Measurements from ENCODE around the gene ID2. TPM values are rescaled to one million over a fixed set of nuclear protein-coding genes. Genes with fewer than 3 reads are reported as not detected.
A peak's percentile ranks its signal among the peaks of the same experiment; 100 is the strongest.

The ID2 gene
- total RNA-seq, 1 experiment from 2014 or later = 119 TPM

DNA sequence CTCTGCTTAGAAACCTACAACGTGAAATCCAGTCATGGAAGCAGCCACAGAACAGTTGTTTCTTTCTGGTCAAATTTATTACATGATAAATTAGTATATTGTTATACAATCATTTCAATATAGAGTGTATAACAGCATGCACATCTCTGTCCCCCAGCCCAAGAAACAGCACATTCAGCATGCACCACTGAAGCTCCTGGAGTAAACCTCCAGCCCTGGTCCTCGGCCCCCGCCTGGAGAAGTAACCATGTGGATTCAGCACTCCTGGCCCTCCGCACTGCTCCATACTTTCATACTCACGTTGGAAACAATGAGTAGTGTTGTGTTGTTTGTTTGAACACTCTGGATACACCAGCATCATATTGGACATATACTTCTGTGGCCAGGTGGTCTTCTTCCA lies 15.3 kb upstream of the ID2 start:
- no peak for DNase-seq (ENCODE audit: extremely low read depth, low read depth)

DNA sequence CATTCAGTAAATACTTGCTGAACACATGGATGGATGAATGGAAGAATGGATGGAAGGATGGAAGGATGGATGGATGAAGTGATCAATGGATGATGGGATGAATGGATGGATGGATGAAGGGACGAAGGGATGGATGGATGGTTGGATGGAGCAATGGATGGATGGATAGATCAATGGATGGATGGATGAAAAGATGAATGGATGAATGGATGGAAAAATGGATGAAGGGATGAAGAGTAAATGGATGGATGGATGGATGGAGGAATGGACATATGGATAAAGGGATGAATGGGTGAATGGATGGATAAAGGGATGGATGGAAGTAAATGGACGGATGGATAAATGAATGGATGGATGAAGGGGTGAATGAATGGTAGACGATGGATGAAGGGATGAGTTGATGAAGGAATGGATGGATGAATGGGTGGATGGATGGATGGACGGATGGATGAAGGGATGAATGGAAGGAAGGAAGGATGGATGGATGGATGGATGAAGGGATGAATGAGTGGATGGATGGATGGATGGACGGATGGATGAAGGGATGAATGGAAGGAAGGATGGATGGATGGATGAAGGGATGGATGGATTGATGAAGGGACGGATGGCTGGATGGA lies 13.9 kb upstream of the ID2 start:
- no peak for DNase-seq (ENCODE audit: extremely low read depth, low read depth)

DNA sequence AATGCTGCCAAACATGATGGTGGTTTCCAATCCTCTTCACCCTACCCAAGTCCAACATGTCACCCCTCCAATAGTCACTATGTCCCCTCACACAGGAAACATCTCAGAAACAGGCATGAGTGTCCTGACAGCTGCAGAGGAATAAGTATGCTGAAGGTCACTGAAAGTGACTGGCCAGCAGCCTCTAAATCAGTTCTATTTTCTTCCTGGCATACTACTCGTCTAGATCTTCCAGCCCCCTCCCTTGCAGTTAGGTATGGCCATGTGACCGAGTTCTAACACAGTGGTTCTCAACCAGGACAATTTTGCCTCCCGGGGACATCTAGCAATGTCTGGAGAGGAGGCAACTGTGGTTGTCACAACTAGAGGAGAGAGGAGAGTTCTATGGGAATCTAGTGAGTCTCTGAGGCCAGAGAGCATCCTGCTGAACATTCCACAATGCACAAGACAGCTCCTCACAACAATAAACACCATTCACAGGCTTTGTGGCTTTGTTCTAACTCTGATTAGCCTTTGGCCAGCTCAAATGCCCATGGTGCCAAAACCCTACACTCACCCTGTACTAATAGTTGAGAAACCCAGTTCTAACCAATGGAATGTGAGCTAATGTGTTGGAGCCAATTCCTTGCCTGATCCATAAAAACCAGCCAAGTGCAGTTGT lies 12.6 kb upstream of the ID2 start:
- no peak for DNase-seq (ENCODE audit: extremely low read depth, low read depth)

DNA sequence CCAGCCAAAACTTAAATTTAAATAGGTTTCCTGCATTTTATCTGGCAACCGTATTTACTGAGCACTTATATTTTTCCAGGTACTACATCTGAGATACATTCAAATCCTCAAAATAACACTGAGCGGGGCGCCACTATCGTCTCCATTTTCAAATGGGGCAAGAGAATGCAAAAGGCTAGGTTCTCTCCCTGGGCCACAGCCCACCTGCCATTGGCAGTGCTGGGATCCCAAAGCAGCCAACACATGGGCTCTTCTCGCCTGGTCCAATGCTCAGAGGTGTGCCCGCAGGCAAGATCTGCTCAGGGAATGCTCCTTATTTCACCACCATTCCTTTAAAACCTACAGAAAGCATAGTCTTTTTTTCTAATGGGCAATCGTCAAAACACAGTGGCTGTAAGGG lies 11.3 kb upstream of the ID2 start:
- no peak for DNase-seq (ENCODE audit: extremely low read depth, low read depth)

DNA sequence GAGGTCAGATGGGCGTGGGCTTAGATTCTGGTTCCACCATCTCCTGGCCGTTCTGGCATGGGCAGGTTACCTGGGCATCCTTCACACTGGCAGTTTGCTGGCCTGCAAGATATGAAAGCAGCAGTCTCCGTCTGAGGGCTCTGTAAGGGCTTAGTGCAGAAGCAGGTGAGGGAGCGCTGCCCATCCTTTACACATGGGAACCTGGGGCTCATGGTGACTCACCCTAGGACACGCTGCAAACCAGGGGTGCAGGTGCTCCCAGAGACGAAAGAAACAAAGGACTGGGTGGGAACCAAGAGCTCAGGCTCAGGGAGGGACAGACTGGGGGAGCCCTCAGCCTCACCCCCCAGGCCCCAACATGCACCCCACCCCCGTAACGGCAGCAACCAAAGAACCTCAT lies 10.7 kb upstream of the ID2 start:
- no peak for DNase-seq (ENCODE audit: extremely low read depth, low read depth)

DNA sequence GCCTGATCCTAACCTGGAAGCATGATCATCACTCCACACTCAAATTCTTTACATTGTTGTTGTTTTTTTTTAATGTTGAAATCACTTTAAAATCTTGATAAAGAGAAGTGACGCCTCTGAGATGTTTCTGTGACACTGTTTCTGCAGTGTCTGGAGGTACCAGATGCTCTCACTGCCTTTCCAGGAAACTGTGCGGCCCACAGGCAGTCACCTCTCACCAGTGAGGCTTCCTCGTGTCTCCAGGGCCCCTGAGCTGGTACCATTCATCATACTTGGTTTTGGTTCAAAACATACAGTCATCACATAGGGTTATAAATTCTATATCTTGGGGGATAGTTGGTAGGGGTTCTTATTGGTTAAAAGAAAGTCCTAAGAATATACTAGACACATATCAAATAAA lies 10.1 kb upstream of the ID2 start:
- no peak for DNase-seq (ENCODE audit: extremely low read depth, low read depth)

DNA sequence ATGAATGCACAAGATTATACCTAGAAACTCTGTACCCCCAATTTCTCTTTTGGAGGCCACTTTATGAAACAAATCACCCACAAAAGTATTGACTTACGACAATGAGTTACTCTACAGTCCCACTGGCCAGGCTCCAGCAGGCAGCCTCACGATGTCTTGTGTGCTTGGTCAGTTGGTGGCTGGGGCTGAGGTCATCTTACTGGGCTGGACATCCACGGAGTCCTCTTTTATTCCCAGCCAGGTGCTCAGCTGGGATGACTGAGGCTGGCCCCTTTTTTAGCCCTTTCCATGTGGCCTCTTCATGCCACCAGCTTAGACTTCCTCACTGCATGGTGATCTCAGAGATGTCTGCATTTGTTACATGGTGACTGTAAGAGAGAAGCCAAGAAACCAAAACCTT lies 8.9 kb upstream of the ID2 start:
- no peak for DNase-seq (ENCODE audit: extremely low read depth, low read depth)

DNA sequence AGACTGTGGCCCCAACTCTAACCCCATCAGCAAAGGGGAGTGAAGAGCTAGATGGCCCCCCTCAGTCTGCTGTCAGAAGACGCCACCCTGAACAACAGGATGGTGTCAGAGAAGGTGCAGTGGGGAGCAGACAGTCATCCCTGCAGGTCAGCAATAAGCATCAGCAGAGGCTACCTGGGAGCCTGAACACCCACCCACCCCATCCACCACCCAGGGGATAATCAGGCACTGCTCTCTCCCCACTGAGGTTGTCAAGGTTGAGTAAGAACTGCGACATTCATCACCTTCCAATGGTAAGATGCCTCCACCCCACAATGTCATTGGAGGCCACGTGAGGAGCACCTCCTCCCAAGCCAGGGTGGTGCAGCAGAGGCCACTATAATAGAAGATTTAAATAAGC lies 8.5 kb upstream of the ID2 start:
- DNase-seq (ENCODE audit: extremely low read depth, low read depth) = no peak

DNA sequence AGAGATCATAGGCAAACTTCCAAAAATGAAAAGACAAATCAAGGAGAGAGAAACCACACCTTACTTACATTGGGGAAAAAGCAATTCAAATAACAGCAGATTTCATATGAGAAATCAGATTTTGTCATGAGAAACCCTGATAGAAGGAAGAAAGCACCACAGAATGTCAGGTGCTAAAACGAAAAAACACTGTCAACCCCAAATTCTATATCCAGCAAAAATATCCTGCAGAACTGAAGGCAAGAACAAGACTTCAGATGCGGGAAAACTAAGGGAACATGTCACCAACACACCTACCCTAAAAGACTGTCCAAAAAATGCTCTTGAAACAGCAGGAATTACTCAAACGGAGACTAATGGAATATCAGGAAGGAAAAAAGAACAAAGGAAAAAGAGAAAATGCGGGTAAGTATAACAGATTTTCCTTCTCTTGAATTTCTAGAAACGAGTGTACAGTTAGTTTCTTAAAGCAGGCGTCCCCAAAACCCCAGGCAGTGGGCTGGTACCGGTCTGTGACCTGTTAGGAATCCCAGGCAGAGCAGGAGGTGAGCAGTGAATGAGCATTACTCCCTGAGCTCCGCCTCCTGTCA lies 7.3 kb upstream of the ID2 start:
- no peak for DNase-seq (ENCODE audit: extremely low read depth, low read depth)

DNA sequence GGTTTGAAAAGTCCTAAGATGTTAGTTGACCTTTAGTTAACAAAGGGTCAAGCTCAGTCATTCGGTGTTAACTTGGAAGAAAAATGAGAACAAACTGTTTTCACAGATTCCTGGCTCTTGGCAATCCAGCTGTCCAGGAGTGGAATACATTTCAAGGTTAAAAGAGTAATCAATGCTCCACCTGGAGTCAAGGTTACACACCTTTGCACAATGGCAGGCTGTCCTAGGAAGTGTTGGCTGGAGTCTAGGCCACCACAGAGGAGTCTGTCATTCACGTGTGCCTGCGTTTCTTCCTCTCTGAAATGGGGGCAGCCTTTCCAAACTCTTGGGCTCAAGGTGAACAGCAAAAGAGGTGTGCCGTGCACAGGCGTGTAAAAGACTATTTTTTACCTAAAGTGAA lies 6.3 kb upstream of the ID2 start:
- no peak for DNase-seq (ENCODE audit: extremely low read depth, low read depth)

DNA sequence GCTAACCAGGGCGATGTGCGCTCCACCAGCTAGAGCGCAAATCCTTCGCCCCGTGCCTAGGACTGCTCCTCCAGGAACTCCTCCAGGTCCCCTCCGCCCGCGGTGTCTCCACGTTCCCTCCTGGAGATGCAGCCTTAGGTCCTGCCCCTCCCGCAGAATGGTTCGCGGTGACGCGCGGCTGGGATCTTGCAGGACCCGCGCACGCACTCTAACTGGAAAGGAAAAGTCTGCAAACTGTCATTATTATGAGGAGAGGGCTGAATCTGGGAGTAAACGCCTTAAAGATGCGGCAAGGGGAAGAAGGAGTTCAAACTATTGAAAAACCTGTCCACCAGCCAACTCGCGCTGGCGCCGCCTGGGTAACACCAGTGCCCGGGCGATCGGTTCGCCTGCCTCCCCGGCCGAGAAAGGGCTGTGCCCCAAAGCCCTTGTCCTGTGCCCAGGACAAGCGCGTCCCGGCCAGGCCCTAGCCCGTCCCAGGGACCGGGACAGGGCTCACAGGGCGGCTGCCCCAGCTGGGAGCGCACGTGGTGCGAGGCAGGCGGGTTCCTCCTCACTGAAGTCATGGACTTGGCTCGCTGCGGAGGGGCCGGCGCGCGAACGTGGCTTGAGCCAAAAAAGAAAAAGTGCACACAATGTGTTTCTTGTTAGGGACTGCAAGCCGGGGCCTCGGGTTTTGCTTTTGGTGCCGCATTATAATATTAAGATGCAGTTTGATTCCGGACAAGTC lies 5.5 kb upstream of the ID2 start:
- DNase-seq (ENCODE audit: extremely low read depth, low read depth) = no peak

DNA sequence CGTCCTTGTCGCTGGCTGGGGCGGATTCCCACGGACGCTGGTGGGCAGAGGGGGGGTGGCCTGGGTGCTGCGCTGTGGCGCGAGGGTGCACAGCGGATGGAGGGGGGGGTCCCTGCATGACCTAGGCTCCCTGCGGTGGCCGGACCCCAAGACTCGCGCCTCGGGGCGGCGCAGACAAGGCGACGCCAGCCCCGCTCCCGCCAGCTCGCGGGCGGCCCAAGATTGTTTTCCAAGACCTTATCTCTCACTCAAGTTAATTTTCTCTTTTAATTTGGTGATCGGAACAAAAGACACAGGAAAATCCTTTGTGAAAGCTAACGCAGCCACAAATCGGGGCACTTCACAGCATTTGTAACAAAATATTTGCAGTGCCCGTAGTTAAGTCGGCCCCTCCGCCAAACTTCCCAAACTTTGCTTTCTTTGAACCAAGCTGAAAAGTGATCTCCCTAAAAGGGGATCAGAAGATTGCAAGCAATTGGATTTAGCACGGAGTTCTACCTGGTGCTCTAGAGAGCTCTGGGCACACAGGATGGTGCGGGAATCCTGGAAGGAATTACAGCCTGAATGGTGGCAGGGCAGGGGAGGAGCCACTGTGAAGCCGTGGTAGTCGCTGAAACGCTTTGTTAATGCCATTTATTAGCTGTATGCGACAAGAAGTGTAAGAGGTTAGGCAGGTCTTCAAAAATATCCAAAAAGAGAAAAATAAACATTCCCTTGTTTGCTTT lies 4.8 kb upstream of the ID2 start:
- no peak for DNase-seq (ENCODE audit: extremely low read depth, low read depth)

DNA sequence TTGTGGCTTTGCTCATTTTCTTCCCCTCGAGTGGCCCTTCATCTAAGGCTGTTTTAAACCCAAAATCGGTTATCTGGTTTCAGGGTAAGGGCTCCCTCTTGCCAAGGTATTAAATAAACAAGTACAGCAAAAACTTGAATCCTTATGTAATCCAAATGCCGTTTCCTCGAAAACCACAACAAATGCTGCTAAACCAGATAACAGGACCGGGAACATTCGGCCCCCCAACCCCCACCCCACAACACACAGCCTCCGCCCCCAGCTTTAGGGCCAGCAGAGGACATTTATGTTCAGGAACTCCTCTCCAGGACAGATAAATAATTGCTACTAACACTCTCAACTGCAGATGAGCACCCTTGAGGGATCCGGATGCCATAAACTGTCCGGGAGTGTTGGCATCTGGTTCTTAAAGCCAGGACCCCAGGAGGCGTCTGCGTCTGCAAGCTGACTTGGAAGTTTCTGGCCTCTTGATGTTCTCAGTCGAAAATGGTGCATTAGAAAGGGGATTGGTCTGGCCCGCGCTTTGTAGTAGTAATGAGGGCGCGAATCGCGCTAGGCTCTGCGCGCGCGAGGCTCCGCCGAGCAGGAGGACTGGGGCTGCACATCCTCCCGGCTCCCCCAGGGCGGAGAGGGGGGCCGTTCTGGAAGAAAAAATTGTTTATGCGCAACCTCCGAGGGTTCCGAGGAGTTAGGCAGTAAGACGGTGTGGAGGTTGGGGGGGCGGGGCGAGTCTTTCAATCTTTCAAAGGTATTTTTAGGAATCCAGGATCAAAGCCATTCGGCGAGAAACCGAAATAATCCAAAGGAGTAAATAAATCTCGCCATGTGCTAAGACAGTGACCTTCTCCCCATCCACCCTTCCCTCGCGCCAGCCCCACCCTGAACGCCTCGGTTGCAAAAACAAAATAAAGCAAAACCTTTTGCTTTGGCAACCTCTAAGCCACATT lies 3.9 kb upstream of the ID2 start:
- peak; percentile 25 for DNase-seq (ENCODE audit: extremely low read depth, low read depth)

DNA sequence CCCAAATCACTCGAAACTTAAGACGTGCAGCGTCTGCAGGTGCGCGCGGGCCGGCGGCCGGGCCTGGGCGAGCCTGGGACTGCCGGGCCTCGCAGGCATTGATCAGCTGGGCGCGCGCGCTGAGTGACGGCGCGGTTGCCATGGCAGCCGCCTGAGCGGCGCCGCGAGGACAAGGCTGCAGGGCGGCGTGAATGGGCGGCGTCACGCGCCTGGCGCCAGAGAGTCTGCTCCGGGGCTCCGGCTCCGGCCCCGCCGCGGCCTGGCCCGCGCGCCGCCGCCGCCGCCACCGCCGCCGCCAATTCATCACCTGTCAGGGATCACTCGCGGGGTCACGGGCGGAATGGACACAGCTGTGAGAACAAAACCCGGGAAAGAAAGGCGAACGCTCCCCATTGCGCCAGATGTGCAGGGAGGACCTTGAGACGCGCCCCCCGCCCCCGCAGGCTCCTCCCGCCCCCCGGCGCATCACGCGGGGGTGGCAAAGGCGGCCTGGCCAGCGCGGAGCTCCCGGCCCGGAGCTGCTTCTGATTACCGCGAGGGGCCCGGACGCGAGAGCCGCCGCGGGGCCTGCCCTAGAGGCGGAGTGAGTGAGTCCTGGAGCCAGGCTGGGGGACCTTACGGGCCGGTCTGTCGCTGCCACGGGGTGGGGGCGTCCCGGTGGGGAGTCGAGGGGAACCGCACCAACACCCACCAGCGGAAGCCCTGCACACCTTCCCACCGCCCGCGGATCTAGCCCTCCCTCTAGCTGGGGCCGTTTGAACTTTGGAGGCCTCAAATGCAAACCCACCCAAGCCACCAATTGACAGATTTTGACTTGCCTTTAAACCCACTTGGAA lies 2.9 kb upstream of the ID2 start:
- DNase-seq (ENCODE audit: extremely low read depth, low read depth) = peak; percentile 91

DNA sequence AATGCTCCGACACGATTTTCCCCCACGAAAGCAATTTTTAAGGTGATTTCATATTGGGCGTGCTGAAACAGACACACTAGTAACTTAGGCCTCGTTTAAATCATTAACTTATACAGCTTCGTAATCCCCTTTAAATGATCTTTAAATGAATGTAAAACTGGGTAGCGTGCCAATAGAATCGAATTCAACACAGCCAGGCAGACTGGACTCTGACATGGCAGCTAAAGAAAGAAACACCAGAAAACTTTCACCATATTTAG lies 2.4 kb upstream of the ID2 start:
- no peak for DNase-seq (ENCODE audit: extremely low read depth, low read depth)

DNA sequence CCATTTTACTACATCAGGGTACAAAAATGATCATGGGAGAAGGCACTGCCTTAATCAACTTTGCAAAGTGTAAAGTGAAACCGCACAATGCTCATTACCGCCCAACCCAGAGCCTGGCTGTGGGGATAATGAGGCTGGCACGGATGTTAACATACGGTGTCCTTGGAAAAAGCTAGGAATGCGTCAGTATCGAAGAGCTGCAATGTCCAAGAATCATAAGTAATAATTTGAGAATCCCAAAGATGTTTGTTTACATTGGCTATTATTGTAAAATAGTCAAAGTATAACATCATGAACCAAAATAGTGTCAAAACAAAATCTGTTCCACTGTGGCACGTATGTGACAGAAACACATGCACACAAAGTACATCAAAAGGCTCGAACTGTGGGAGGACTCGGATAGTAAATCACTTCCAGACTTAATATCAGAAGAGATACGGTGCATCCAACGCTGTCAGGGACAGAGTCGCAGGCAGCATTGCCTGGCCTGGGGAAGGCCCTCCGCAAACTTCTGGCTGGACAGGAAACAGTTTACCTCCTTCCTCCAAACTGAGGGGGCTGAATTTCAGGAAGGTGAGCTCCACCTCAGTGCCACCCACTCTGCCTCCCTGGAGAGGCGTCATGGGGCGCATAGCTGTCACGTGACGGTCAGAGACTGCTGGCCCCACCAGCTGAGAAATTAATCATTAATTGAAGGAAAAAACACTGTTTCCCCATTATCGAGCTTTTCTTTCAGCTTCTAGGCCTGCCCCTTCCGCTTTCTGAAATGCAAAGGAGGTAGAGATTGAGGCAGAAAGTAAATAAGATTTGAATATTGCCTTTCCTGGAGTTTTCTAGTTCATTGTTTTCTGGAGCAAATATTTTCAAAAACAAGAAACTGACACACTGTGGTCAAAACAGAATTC lies 1.8 kb upstream of the ID2 start:
- peak; percentile 82 for DNase-seq (ENCODE audit: extremely low read depth, low read depth)

DNA sequence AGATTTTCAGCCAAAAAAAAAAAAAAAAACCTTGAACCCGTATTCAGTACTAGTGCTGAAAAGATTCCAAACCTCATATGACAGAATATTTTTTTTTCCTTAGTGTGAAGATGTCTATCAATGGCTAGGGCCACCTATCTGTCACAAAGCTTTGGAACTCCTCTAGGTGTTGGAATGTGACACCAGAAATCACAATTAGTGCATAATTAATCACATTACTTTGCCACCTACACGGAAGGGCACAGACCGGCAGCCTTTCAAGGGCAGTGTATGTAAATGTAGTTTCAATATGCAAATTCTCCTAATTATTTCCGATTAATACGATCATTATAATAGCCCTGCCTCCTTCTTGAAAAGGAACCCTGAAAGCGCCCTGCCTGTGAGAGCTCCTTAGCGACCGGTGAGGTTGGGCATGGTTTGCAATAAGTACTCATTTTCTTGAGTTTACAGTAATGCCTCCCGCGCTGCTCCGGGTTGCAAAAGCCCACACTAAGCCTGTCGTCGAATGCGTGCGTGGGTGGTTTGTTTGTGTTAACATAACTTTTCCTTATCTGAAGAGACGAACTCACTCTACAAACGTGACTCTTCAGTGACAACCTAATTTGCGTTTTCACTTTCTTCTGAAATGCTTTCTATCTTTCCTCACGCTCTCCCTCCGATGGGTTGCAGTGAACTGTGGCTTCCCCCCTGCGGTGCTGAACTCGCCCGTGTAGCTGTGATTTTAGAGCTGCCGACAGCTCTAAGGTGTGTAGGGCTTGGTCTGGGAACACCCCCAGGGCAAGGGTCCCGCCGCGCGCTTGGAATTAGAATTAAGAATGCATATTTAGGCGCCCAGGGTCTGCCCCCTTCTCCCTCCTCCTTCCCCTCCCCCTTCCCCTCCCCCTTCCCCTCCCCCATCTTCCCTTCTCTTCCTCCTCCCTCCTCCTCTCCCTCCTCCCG lies 765 bp upstream of the ID2 start:
- peak; percentile 60 for DNase-seq (ENCODE audit: extremely low read depth, low read depth)

Data from NCI-H460 (cell line).